Retina (tissue), 1 donor: ENCODE results near the gene KCNE1.
"Not testable (repeated sequence)": the region's sequence is repeated elsewhere in the genome, so short reads cannot be mapped to it uniquely, and the experiment has no call there.

Experiments used
- DNase-seq: peaks from one replicate; pipeline ENCODE4 v3.0.0-alpha.2; 2016

KCNE1 gene

GRCh38 chr21:34511787-34512455, at the start of gene KCNE1:
KCNE1 (minus strand) TSS chr21:34512210; CDS start chr21:34449634, 62,576 bp downstream.
- no peak for DNase-seq

- peak; percentile 53 for DNase-seq
Measured at GRCh38 chr21:34561806-34562205, 49.8 kb upstream of the KCNE1 start.

GRCh38 chr21:34560609-34561008, 48.6 kb upstream of the KCNE1 start:
- DNase-seq = no peak

- no peak for DNase-seq
Measured at GRCh38 chr21:34560021-34560420, 48.0 kb upstream of the KCNE1 start.

GRCh38 chr21:34559089-34559631, 47.1 kb upstream of the KCNE1 start:
- no peak for DNase-seq

- DNase-seq = no peak
Measured at GRCh38 chr21:34558166-34558565, 46.2 kb upstream of the KCNE1 start.

- no peak for DNase-seq
Measured at GRCh38 chr21:34557261-34557660, 45.3 kb upstream of the KCNE1 start.

- DNase-seq = not testable (repeated sequence)
Measured at GRCh38 chr21:34554670-34555069, 42.7 kb upstream of the KCNE1 start.

- no peak for DNase-seq
Measured at GRCh38 chr21:34554227-34554626, 42.2 kb upstream of the KCNE1 start.

GRCh38 chr21:34553151-34553952, 41.3 kb upstream of the KCNE1 start:
- DNase-seq = no peak

- DNase-seq = no peak
Measured at GRCh38 chr21:34552360-34553098, 40.5 kb upstream of the KCNE1 start.

- DNase-seq = no peak
Measured at GRCh38 chr21:34550182-34550799, 38.3 kb upstream of the KCNE1 start.

GRCh38 chr21:34548781-34549376, 36.9 kb upstream of the KCNE1 start:
- no peak for DNase-seq

- no peak for DNase-seq
Measured at GRCh38 chr21:34546542-34546941, 34.5 kb upstream of the KCNE1 start.

GRCh38 chr21:34545079-34545884, 33.3 kb upstream of the KCNE1 start:
- peak; percentile 68 for DNase-seq

- DNase-seq = no peak
Measured at GRCh38 chr21:34544032-34544496, 32.1 kb upstream of the KCNE1 start.

- no peak for DNase-seq
Measured at GRCh38 chr21:34543017-34543416, 31.0 kb upstream of the KCNE1 start.

- no peak for DNase-seq
Measured at GRCh38 chr21:34540206-34540605, 28.2 kb upstream of the KCNE1 start.

- no peak for DNase-seq
Measured at GRCh38 chr21:34537838-34538237, 25.8 kb upstream of the KCNE1 start.

GRCh38 chr21:34536820-34537219, 24.8 kb upstream of the KCNE1 start:
- DNase-seq = no peak

GRCh38 chr21:34536311-34536710, 24.3 kb upstream of the KCNE1 start:
- DNase-seq = no peak
